ENCODE results near the gene TMEM108.

The TMEM108 gene

DNA sequence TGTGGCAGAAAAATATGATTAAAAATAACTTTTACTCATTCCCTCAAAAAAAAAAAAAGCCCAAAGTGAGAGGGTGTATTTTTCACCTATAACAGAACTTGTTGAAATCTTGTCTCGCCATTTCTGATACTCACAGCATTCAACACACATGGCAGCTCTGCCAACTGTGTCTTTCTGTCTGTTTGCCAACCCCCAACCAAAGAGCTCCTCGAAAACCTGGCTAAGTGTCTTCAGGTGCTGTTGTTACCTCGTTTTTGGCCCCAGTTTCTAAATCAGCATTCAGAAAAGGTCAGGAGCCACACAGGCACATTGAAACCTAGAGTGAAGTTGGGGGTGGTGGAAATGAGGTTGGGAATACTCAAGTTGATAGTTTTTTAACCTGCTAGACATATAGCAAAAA lies 123.5 kb downstream of the TMEM108 start:
- TF ChIP-seq, protein P1, sequence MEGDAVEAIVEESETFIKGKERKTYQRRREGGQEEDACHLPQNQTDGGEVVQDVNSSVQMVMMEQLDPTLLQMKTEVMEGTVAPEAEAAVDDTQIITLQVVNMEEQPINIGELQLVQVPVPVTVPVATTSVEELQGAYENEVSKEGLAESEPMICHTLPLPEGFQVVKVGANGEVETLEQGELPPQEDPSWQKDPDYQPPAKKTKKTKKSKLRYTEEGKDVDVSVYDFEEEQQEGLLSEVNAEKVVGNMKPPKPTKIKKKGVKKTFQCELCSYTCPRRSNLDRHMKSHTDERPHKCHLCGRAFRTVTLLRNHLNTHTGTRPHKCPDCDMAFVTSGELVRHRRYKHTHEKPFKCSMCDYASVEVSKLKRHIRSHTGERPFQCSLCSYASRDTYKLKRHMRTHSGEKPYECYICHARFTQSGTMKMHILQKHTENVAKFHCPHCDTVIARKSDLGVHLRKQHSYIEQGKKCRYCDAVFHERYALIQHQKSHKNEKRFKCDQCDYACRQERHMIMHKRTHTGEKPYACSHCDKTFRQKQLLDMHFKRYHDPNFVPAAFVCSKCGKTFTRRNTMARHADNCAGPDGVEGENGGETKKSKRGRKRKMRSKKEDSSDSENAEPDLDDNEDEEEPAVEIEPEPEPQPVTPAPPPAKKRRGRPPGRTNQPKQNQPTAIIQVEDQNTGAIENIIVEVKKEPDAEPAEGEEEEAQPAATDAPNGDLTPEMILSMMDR (IDR thresholded peaks at IDR 0.05; ENCODE audit: unreplicated experiment in 3 of 3), result no peak
- Mint-ChIP-seq H3K27ac (no peak overlapping the region), H3K9me3 (no peaks in the 10 kb centered on the region), H3K4me3 (no peak overlapping the region), H3K36me3 (ENCODE audit: low read depth) (no peaks in the 10 kb centered on the region), H3K4me1 (peaks cover 11% of the 10 kb centered on the region), H3K27me3 (ENCODE audit: low read depth) (no peaks in the 10 kb centered on the region)

DNA sequence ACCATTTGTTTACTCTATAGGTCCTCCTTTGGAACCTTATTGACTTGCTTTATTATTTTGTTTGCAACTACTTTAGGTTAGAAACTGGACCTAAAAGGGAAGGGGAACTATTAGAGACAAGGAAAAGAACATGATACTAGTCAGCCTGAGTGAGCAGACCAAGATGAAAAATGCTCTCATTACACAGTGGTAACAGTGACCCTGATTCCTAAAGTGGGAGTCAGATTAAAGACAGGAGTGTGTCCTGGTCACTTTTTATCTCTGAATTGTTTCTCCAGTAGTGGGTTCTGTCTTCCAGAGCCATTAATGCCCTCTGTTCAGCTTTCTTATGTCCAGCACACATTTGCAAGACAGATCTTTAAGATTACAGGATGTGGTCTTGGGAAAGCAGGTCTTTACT lies 124.1 kb downstream of the TMEM108 start:
- Mint-ChIP-seq H3K4me3 (no peak overlapping the region), H3K36me3 (ENCODE audit: low read depth) (no peaks in the 10 kb centered on the region), H3K9me3 (no peaks in the 10 kb centered on the region), H3K4me1 (peaks cover 11% of the 10 kb centered on the region), H3K27ac (no peak overlapping the region), H3K27me3 (ENCODE audit: low read depth) (no peaks in the 10 kb centered on the region)
- TF ChIP-seq, protein P1 (IDR thresholded peaks at IDR 0.05; ENCODE audit: unreplicated experiment in 3 of 3), result no peak

DNA sequence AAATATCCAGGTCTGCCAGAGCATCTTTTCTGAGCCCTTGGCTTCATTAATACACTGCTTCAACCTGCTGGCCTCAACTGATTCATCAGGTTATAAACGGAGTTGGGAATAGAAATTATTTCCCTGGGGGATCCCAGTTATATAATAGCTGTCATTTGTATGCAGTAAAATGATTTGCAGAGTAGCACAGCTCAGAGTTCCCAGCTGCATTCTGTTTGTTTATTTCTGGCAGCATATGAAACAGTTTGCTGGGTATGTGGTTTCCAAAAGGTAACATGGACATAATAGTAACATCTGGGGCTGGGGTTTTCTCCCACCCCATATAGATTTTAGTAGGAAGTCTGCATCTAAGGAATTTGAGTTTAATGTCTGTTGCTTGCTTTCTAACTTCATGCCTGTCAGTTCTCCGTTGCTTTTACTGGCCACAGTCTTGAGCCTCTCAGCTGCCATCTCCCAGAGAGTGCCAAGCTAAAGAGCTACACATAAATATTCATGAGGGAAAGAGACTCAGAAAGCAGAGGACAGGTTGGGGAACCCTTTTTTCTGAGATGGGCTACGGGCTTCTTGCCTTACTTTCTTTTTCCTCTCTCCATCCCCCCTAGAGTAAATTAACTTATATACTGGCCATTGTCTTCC lies 124.6 kb downstream of the TMEM108 start:
- Mint-ChIP-seq H3K36me3 (ENCODE audit: low read depth) (no peaks in the 10 kb centered on the region), H3K9me3 (no peaks in the 10 kb centered on the region), H3K27ac (no peak overlapping the region), H3K27me3 (ENCODE audit: low read depth) (no peaks in the 10 kb centered on the region), H3K4me3 (no peak overlapping the region), H3K4me1 (peaks cover 11% of the 10 kb centered on the region)
- TF ChIP-seq, protein P1 (IDR thresholded peaks at IDR 0.05; ENCODE audit: unreplicated experiment in 3 of 3), result no peak

DNA sequence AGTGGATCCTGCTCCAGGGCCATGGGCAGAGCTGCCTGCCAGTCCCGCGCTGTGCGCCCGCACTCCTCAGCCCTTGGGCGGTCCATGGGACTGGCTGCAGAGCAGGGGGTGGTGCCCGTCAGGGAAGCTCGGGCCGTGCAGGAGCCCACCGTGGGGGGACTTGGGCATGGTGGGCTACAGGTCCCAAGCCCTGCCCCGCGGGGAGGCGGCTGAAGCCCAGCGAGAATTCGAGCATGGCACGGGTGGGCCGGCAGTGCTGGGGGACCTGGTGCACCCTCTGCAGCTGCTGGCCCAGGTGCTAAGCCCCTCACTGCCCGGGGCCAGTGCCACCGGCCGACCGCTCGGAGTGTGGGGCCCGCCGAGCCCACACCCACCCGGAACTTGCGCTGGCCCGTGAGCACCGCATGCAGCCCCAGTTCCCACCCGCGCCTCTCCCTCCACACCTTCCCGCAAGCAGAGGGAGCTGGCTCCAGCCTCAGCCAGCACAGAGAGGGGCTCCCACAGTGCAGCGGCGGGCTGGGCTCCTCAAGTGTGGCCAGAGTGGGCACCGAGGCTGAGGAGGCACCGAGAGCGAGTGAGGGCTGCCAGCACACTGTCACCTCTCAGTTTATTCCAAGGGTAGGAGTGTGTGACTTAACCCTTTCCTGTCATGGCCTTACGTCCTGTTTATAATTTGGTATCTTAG lies 129.3 kb downstream of the TMEM108 start:
- TF ChIP-seq, protein P1 (IDR thresholded peaks at IDR 0.05; ENCODE audit: unreplicated experiment in 3 of 3), result no peak
- peaks cover 4% of the 10 kb centered on the region for H3K27me3 Mint-ChIP-seq (ENCODE audit: low read depth)

DNA sequence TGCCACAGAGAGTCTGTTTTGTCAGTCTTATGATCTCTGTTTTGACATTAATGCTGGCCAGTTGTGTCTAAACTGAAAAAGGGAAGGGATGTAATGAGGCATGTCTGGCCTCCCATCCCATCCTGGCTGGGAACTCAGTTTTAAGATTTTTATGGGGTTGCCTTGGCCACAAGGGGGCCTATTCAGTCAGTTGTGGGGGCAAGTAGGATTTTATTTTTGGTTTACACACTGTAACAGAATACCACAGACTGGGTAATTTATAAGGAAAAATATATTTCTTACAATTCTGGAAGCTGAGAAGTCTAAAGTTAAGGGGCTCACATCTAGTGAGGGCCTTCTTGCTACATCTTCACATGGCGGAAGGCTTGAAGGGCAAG lies 129.8 kb downstream of the TMEM108 start:
- H3K27ac Mint-ChIP-seq, result no peak overlapping the region
- H3K36me3 Mint-ChIP-seq (ENCODE audit: low read depth), result no peaks in the 10 kb centered on the region
- peaks cover 4% of the 10 kb centered on the region for H3K27me3 Mint-ChIP-seq (ENCODE audit: low read depth)
- TF ChIP-seq, protein P1 (IDR thresholded peaks at IDR 0.05; ENCODE audit: unreplicated experiment in 3 of 3), result no peak
- H3K4me3 Mint-ChIP-seq, result no peak overlapping the region
- peaks cover 3% of the 10 kb centered on the region for H3K9me3 Mint-ChIP-seq
- peaks cover 2% of the 10 kb centered on the region for H3K4me1 Mint-ChIP-seq

More for the DNA sequence above, 129.3 kb downstream of the TMEM108 start:
- Mint-ChIP-seq H3K4me3 (no peak overlapping the region), H3K27ac (no peak overlapping the region), H3K4me1 (peaks cover 7% of the 10 kb centered on the region), H3K36me3 (ENCODE audit: low read depth) (no peaks in the 10 kb centered on the region), H3K9me3 (no peaks in the 10 kb centered on the region)
